HEK293 (cell line): Measurements from ENCODE around the gene ENO3.

Source experiments
- CTCF ChIP-seq: fragments of 450-650 bp; formaldehyde crosslinking; IDR thresholded peaks from 2 replicates; pipeline ENCODE4 v1.5.1; 2016; ENCODE audit warnings: missing biosample characterization, missing genetic modification characterization
- ELK4 ChIP-seq: IDR thresholded peaks from 2 replicates; pipeline ENCODE4 v1.6.1; 2011; ENCODE audit warnings: mild to moderate bottlenecking, low read depth, low read length, borderline replicate concordance
- PRDM10 ChIP-seq: fragments of 450-650 bp; formaldehyde crosslinking; IDR thresholded peaks from 2 replicates; pipeline ENCODE4 v1.5.1; 2016; ENCODE audit warnings: missing biosample characterization, missing genetic modification characterization
- ZBTB11 ChIP-seq: fragments of 450-650 bp; formaldehyde crosslinking; conservative IDR thresholded peaks from 2 replicates; pipeline ENCODE4 v1.5.1; 2016; ENCODE audit warnings: low read depth, missing biosample characterization, missing genetic modification characterization
- ZBTB26 ChIP-seq: fragments of 450-650 bp; formaldehyde crosslinking; optimal IDR thresholded peaks from 2 replicates; pipeline ENCODE3; 2016; ENCODE audit warnings: missing biosample characterization, mild to moderate bottlenecking, missing genetic modification characterization
- ZBTB8A ChIP-seq: fragments of 450-650 bp; formaldehyde crosslinking; IDR thresholded peaks from 2 replicates; pipeline ENCODE4 v1.5.1; 2016; ENCODE audit warnings: missing biosample characterization, missing genetic modification characterization
- ZNF138 ChIP-seq: fragments of 450-650 bp; formaldehyde crosslinking; IDR thresholded peaks from 2 replicates; pipeline ENCODE4 v1.5.1; 2016; ENCODE audit warnings: missing biosample characterization, missing genetic modification characterization, borderline replicate concordance
- ZNF16 ChIP-seq: fragments of 450-650 bp; formaldehyde crosslinking; IDR thresholded peaks from 2 replicates; pipeline ENCODE4 v1.5.1; 2016; ENCODE audit warnings: low read depth, missing biosample characterization, missing genetic modification characterization
- ZNF202 ChIP-seq: fragments of 450-650 bp; formaldehyde crosslinking; IDR thresholded peaks from 2 replicates; pipeline ENCODE4 v1.5.1; 2016; ENCODE audit warnings: missing biosample characterization, missing genetic modification characterization, borderline replicate concordance
- ZNF510 ChIP-seq: fragments of 450-650 bp; formaldehyde crosslinking; IDR thresholded peaks from 2 replicates; pipeline ENCODE4 v1.5.1; 2018; ENCODE audit warnings: mild to moderate bottlenecking, missing genetic modification characterization, missing biosample characterization; ENCODE audit not compliant: insufficient replicate concordance
- ZNF561 ChIP-seq: fragments of 450-650 bp; IDR thresholded peaks from 2 replicates; pipeline ENCODE4 v1.5.1; 2018; ENCODE audit warnings: missing biosample characterization, missing genetic modification characterization, borderline replicate concordance
- ZNF639 ChIP-seq: fragments of 450-650 bp; formaldehyde crosslinking; IDR thresholded peaks from 2 replicates; pipeline ENCODE4 v1.5.1; 2016; ENCODE audit warnings: missing biosample characterization, missing genetic modification characterization

GRCh38 chr17:4933646-4934045, 17.3 kb upstream of the ENO3 start:
- no peak for TF ChIP-seq CTCF (tag by site-specific recombination)
- TF ChIP-seq ELK4 = no peak
- no peak for TF ChIP-seq ZNF639 (tag by site-specific recombination)
- no peak for TF ChIP-seq ZNF138 (tag by site-specific recombination)
- TF ChIP-seq ZNF202 (tag by site-specific recombination) = no peak
- no peak for TF ChIP-seq ZNF510 (tag by site-specific recombination)
- no peak for TF ChIP-seq PRDM10
- no peak for TF ChIP-seq ZBTB26 (tag by site-specific recombination)
- TF ChIP-seq ZNF16 (tag by site-specific recombination) = no peak
- TF ChIP-seq ZNF561 = no peak
- no peak for TF ChIP-seq ZBTB8A (tag by site-specific recombination)
- TF ChIP-seq ZBTB11 = no peak
